Coronary artery (tissue), 2 donors: ENCODE data around the gene CCDC3.

Experiments
- DNase-seq: peaks from one replicate; pipeline ENCODE4 v3.0.0-alpha.2; 2017; ENCODE audit warnings: low spot score
- H3K27ac ChIP-seq, 2 donors: fragments of 200-600 bp; sonication (generic); one replicate each; pipeline ENCODE4 v1.5.1; 2016 to 2019
- H3K4me3 ChIP-seq: fragments of 200-600 bp; sonication (generic); 2 replicates; pipeline ENCODE4 v1.5.1; 2016; ENCODE audit warnings: mild to moderate bottlenecking, moderate library complexity
- CTCF ChIP-seq: fragments of 200-600 bp; sonication (generic); IDR thresholded peaks from one replicate; pipeline ENCODE4 v1.5.1; 2019; ENCODE audit warnings: antibody characterized with exemption

CCDC3 gene

GRCh38 chr10:12958546-12959110 is 42.9 kb downstream of the CCDC3 start:
- H3K4me3 ChIP-seq: no peak overlapping the region
- TF ChIP-seq CTCF: no peak
- DNase-seq: peak; percentile 47
- H3K27ac ChIP-seq: peak overlapping the region; percentile 76 to 94

DNA sequence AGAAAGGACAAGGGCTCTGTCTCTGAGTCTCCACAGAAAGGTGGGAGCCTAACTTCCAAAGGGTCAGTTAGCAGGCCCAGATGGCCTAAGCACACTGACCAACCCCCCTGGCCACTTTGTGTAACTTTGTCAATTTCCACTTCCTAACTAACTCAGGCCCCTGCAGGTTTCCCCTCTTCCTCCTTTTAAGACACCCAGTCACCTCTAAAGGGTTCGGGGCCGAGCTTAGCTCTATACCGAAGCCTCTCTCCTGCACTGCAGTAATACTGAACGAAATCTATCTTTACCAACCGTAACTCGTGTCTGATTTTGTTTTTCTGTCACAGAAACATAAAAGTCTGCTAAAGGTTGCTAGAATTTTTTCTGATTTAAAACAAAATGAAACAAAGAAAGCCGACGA is 44.4 kb downstream of the CCDC3 start:
- no peak for TF ChIP-seq CTCF
- DNase-seq: peak; percentile 24

DNA sequence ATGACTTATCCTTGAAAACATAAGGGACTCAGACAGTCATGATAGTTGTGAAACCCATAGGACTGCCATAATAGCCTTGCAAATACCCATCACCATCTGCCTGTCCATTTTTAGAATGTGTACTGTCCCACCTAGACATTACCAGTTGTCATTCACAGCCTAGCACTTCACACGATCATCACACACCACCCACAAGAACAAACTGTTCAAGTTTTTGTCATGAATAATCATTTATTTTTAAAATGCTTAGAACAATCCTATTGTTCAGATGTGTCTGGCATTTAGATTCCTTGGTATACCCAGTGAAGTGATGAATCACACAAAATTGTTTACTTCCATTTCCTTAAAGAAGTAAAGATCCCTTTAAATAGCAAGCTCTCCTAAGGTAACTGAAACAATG is 46.6 kb downstream of the CCDC3 start:
- DNase-seq: no peak
- Histone ChIP-seq H3K27ac (peak overlapping the region in 1 of 2 donors; percentile 11), H3K4me3 (no peak overlapping the region)
- no peak for TF ChIP-seq CTCF

More for the DNA sequence above, 44.4 kb downstream of the CCDC3 start:
- no peak overlapping the region for H3K27ac ChIP-seq
- no peak overlapping the region for H3K4me3 ChIP-seq

- DNase-seq: no peak
- H3K27ac ChIP-seq: peak overlapping the region; percentile 34 to 61
- no peak for TF ChIP-seq CTCF
- no peak overlapping the region for H3K4me3 ChIP-seq
Measured at GRCh38 chr10:12950583-12951128, 50.9 kb downstream of the CCDC3 start.

GRCh38 chr10:12949248-12949647 is 52.3 kb downstream of the CCDC3 start:
- no peak for DNase-seq
- TF ChIP-seq CTCF: no peak
- H3K4me3 ChIP-seq: no peak overlapping the region
- H3K27ac ChIP-seq: peak overlapping the region in 1 of 2 donors; percentile 45

DNA sequence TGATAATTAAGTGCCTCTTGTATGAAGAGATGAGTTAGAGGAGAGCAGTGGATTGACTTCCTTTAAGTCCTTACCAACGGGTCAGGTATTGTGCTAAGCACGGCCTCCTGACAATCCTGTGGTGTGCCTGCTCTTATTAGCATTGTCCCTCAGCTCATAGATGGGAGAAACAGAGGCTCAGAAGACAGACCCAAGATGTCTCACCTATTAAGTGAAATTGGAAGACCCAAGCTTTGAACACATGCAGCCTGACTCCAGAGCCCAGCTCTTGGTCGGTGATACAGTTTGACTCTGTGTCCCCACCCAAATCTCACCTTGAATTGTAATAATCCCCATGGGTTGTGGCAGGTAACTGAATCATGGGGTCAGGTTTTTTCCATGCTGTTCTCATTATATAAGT is 53.8 kb downstream of the CCDC3 start:
- H3K27ac ChIP-seq: peak overlapping the region; percentile 72 to 84
- no peak overlapping the region for H3K4me3 ChIP-seq
- DNase-seq: peak; percentile 22
- no peak for TF ChIP-seq CTCF

DNA sequence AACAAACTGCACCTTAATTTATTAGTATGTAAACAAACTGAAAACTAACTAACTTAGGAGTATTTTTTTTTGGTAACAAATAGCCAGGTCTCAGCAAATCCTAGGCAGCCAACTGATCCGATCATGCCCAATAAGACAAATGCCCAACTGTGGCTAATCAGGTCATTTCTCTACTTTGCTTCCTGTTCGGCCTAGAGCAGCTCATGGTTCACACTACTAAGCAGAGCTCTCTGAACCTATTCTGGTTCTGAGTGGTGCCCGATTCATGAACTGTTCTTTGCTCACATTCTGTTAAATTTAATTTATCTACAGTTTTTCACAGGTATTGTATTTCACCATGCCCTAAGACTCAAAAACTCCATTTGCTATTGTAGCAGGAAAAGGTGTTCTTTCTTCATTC is 55.1 kb downstream of the CCDC3 start:
- Histone ChIP-seq H3K4me3 (no peak overlapping the region), H3K27ac (peak overlapping the region; percentile 72 to 82)
- no peak for TF ChIP-seq CTCF
- DNase-seq: peak; percentile 26
